Neural progenitor cell (in vitro differentiated cells): ENCODE data around the gene TBXA2R. TPM values are rescaled to one million over a fixed set of nuclear protein-coding genes. Genes with fewer than 3 reads are reported as not detected.

Experiments
- DNase-seq: peaks from one replicate; pipeline ENCODE4 v3.0.0-alpha.2; 2016; ENCODE audit warnings: low spot score
- H2AFZ ChIP-seq: fragments of 200-600 bp; sonication (generic); replicated peaks from 2 replicates; pipeline ENCODE4 v1.6.1; 2016; ENCODE audit warnings: antibody characterized with exemption
- H3F3A ChIP-seq: fragments of 200-600 bp; sonication (generic); 2 replicates; pipeline ENCODE4 v1.6.1; 2016; ENCODE audit warnings: antibody characterized with exemption, low read depth
- H3K27ac ChIP-seq: fragments of 200-600 bp; sonication (generic); 2 replicates; pipeline ENCODE4 v1.5.1; 2016; ENCODE audit warnings: mild to moderate bottlenecking
- H3K27me3 ChIP-seq: fragments of 200-600 bp; sonication (generic); 2 replicates; pipeline ENCODE4 v1.6.1; 2016; ENCODE audit warnings: mild to moderate bottlenecking, moderate library complexity
- H3K36me3 ChIP-seq: fragments of 200-600 bp; sonication (generic); 2 replicates; pipeline ENCODE4 v1.5.1; 2016
- H3K4me1 ChIP-seq: fragments of 200-600 bp; sonication (generic); 2 replicates; pipeline ENCODE4 v1.6.1; 2016; ENCODE audit warnings: mixed run types
- H3K4me2 ChIP-seq: fragments of 200-600 bp; sonication (generic); 2 replicates; pipeline ENCODE4 v1.6.1; 2016
- H3K4me3 ChIP-seq: fragments of 200-600 bp; sonication (generic); 2 replicates; pipeline ENCODE4 v1.5.1; 2016
- H3K79me2 ChIP-seq: fragments of 200-600 bp; sonication (generic); 2 replicates; pipeline ENCODE4 v1.6.1; 2016; ENCODE audit warnings: low read depth
- H3K9ac ChIP-seq: fragments of 200-600 bp; sonication (generic); 2 replicates; pipeline ENCODE4 v1.6.1; 2016
- H3K9me3 ChIP-seq: fragments of 200-600 bp; sonication (generic); 2 replicates; pipeline ENCODE4 v1.5.1; 2016; ENCODE audit warnings: low read depth
- H4K20me1 ChIP-seq: fragments of 200-600 bp; sonication (generic); 2 replicates; pipeline ENCODE4 v1.6.1; 2016; ENCODE audit warnings: low read depth
- H3K27ac Mint-ChIP-seq: 3 replicates; pipeline ENCODE4 v1.8.0; 2021; ENCODE audit warnings: mixed read lengths
- H3K27me3 Mint-ChIP-seq: 2 replicates; pipeline ENCODE4 v1.8.0; 2022; ENCODE audit warnings: low read depth, mild to moderate bottlenecking, inconsistent platforms, moderate library complexity, mixed read lengths; ENCODE audit not compliant: insufficient read depth
- H3K36me3 Mint-ChIP-seq: 3 replicates; pipeline ENCODE4 v1.8.0; 2021; ENCODE audit warnings: mixed read lengths
- H3K4me1 Mint-ChIP-seq: 3 replicates; pipeline ENCODE4 v1.8.0; 2021; ENCODE audit warnings: mixed read lengths
- H3K4me3 Mint-ChIP-seq: 3 replicates; pipeline ENCODE4 v1.8.0; 2021; ENCODE audit warnings: mild to moderate bottlenecking, moderate library complexity, mixed read lengths
- H3K9me3 Mint-ChIP-seq: 3 replicates; pipeline ENCODE4 v1.8.0; 2020; ENCODE audit warnings: mixed read lengths
- EZH2 ChIP-seq: fragments of 200-600 bp; sonication (generic); IDR thresholded peaks from 2 replicates; pipeline ENCODE4 v1.6.1; 2017; ENCODE audit warnings: antibody characterized with exemption, mild to moderate bottlenecking, moderate library complexity
- EZH2phosphoT487 ChIP-seq: fragments of 200-600 bp; sonication (generic); IDR thresholded peaks from 2 replicates; pipeline ENCODE4 v1.6.1; 2017; ENCODE audit warnings: antibody characterized with exemption
- total RNA-seq: library from RNA; depleted of rRNA; stranded (reverse); fragments of >200 nt; gene quantifications from 2 replicates; pipeline ENCODE4 v1.2.3, GENCODE V29; 2015; ENCODE audit warnings: low replicate concordance
- TF ChIP-seq, protein P1 (sequence below): fragments of 200-600 bp; sonication (generic); IDR thresholded peaks from 2 replicates; pipeline ENCODE4 v1.5.1; 2017; ENCODE audit warnings: antibody characterized with exemption, mild to moderate bottlenecking

TBXA2R gene
- total RNA-seq, 1 donor from 2014 or later = not detected

DNA sequence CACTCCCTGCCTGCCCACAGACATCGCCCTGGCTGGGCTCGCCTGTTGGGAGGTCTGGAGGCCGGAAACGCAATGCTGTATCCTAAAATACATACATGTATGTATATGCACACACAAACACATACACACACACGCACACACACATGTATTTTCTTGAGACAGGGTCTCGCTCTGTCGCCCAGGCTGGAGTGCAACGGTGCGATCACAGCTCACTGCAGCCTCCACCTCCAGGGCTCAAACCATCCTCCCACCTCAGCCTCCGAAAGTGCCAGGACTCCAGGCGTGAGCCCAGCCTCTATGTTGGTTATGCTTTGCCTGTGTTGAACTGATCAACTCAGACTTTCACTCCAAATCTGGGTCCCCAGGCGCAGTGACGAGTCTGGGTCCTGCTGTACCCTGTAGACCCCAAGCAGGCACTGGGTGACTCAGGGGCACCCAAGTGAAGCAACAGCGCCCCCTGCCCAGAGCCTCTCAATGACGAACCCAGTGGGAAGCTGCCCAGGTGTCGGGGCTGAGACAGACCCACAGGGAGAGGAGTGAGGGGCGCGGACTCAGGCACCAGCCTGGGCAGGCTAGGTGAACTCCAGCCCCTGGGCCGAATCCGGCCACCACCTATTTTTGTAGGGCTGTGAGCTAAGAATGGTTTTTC is 47.3 kb upstream of the TBXA2R start:
- Histone ChIP-seq H3K4me3 (no peak overlapping the region), H3K36me3 (no peaks in the 10 kb centered on the region), H3K79me2 (no peaks in the 10 kb centered on the region), H3K27ac (no peak overlapping the region), H3K9ac (no peak overlapping the region), H3K9me3 (no peaks in the 10 kb centered on the region), H3K4me1 (no peaks in the 10 kb centered on the region), H2AFZ (no peak overlapping the region), H3K4me2 (no peak overlapping the region), H4K20me1 (peaks cover 5% of the 10 kb centered on the region), H3F3A (no peaks in the 10 kb centered on the region), H3K27me3 (no peaks in the 10 kb centered on the region)
- H3K27me3 Mint-ChIP-seq = peaks cover 7% of the 10 kb centered on the region
- no peak overlapping the region for H3K4me3 Mint-ChIP-seq
- H3K4me1 Mint-ChIP-seq = no peaks in the 10 kb centered on the region
- TF ChIP-seq EZH2 = no peak
- TF ChIP-seq, protein P1, sequence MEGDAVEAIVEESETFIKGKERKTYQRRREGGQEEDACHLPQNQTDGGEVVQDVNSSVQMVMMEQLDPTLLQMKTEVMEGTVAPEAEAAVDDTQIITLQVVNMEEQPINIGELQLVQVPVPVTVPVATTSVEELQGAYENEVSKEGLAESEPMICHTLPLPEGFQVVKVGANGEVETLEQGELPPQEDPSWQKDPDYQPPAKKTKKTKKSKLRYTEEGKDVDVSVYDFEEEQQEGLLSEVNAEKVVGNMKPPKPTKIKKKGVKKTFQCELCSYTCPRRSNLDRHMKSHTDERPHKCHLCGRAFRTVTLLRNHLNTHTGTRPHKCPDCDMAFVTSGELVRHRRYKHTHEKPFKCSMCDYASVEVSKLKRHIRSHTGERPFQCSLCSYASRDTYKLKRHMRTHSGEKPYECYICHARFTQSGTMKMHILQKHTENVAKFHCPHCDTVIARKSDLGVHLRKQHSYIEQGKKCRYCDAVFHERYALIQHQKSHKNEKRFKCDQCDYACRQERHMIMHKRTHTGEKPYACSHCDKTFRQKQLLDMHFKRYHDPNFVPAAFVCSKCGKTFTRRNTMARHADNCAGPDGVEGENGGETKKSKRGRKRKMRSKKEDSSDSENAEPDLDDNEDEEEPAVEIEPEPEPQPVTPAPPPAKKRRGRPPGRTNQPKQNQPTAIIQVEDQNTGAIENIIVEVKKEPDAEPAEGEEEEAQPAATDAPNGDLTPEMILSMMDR = peak; percentile 33
- no peak overlapping the region for H3K27ac Mint-ChIP-seq
- H3K36me3 Mint-ChIP-seq = peaks cover 4% of the 10 kb centered on the region
- H3K9me3 Mint-ChIP-seq = no peaks in the 10 kb centered on the region
- peak; percentile 29 for DNase-seq

DNA sequence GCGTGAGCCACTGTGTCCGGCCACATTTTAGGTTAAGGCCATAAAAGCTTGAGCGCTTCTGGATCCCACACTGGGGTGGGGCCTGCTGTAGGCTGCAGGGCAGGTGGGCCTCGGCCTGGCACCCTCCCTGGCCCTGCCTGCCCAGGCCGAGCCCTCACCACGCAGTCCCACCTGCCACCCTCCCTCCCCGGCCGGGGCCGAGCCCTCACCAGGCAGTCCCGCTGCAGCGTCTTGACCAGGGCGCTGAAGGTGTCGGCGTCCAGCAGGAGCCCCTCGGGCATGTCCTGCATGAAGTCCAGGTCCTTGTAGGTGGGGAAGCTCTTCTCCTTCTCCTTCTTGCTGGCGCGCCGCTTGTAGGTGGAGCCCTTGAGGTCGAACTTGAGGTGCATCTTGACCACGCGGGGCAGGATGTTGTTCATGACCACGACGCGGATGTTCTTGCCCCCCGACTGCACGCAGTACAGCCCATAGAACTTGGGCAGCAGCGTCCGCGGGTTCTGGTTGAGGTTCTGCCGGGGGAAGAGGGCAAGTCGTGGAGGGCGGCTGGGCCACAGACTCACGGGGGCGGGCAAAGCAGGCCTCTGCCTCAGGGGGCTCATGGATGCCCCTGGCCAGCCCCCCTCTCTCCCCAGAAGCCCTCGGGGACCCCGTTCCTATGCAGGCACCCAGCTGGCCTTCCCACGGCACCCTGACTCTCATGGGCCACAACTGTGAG is 46.6 kb upstream of the TBXA2R start:
- Histone ChIP-seq H2AFZ (no peak overlapping the region), H3K4me1 (no peaks in the 10 kb centered on the region), H3K27me3 (no peaks in the 10 kb centered on the region), H3K36me3 (no peaks in the 10 kb centered on the region), H3K27ac (no peak overlapping the region), H3K9me3 (no peaks in the 10 kb centered on the region), H3F3A (no peaks in the 10 kb centered on the region), H3K9ac (no peak overlapping the region), H4K20me1 (peaks cover 5% of the 10 kb centered on the region), H3K4me2 (no peak overlapping the region), H3K4me3 (no peak overlapping the region), H3K79me2 (no peaks in the 10 kb centered on the region)
- Mint-ChIP-seq H3K9me3 (no peaks in the 10 kb centered on the region), H3K27ac (no peak overlapping the region), H3K4me3 (no peak overlapping the region), H3K4me1 (no peaks in the 10 kb centered on the region), H3K36me3 (peaks cover 4% of the 10 kb centered on the region), H3K27me3 (peaks cover 7% of the 10 kb centered on the region)
- TF ChIP-seq, protein P1 = no peak
- TF ChIP-seq EZH2phosphoT487 = no peak
- TF ChIP-seq EZH2 = no peak
- no peak for DNase-seq

DNA sequence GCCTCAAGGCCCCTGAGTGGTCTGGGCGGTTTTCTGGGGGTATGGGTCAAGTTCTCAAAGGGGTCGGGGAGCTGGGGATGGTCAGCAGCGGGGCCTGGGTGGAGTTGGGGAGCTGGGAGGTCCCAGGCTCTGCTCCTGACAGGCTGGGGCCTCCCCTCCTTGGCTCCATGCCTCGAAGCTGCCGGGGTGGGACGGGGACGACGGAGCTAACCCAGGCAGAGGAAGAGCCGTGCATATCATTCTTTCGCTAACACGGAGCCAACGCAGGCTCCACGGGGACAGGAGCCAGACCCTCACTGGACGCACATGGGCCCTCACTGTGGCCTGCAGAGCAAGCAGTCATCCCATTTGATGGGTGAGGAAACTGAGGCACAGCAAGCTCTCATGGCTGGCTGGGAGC is 45.7 kb upstream of the TBXA2R start:
- Mint-ChIP-seq H3K36me3 (peaks cover 4% of the 10 kb centered on the region), H3K9me3 (no peaks in the 10 kb centered on the region), H3K4me1 (no peaks in the 10 kb centered on the region), H3K4me3 (no peak overlapping the region), H3K27me3 (peaks cover 4% of the 10 kb centered on the region), H3K27ac (no peak overlapping the region)
- H3K27ac ChIP-seq = no peak overlapping the region
- no peaks in the 10 kb centered on the region for H3F3A ChIP-seq
- no peak overlapping the region for H2AFZ ChIP-seq
- H3K27me3 ChIP-seq = no peaks in the 10 kb centered on the region
- no peak overlapping the region for H3K4me3 ChIP-seq
- DNase-seq = no peak
- H3K79me2 ChIP-seq = no peaks in the 10 kb centered on the region
- no peak overlapping the region for H3K9ac ChIP-seq
- no peaks in the 10 kb centered on the region for H3K36me3 ChIP-seq
- no peaks in the 10 kb centered on the region for H3K4me1 ChIP-seq
- no peaks in the 10 kb centered on the region for H3K9me3 ChIP-seq
- H3K4me2 ChIP-seq = no peak overlapping the region
- TF ChIP-seq EZH2phosphoT487 (no peak), EZH2 (no peak)
- TF ChIP-seq, protein P1 = no peak
- peaks cover 7% of the 10 kb centered on the region for H4K20me1 ChIP-seq
